SK-N-SH treated with all-trans-retinoic acid at 6 μM for 48 hours (cell line): Measurements from ENCODE around the gene COQ2.

Experiments
- CSDC2 ChIP-seq: fragments of 250-450 bp; sonication (Bioruptor Pico); IDR thresholded peaks from 2 replicates; pipeline ENCODE4 v1.5.0; 2020; ENCODE audit warnings: mild to moderate bottlenecking, moderate library complexity
- GLIS3 ChIP-seq: fragments of 250-450 bp; sonication (Bioruptor Pico); IDR thresholded peaks from 2 replicates; pipeline ENCODE4 v1.5.0; 2020; ENCODE audit warnings: mild to moderate bottlenecking, moderate library complexity
- PPARA ChIP-seq: fragments of 250-450 bp; sonication (Bioruptor Pico); IDR thresholded peaks from 2 replicates; pipeline ENCODE4 v1.5.0; 2020; ENCODE audit warnings: mild to moderate bottlenecking, borderline replicate concordance
- RARB ChIP-seq: fragments of 250-450 bp; sonication (Bioruptor Pico); IDR thresholded peaks from 2 replicates; pipeline ENCODE4 v1.8.0; 2021; ENCODE audit warnings: mild to moderate bottlenecking, moderate library complexity
- SNAI2 ChIP-seq: fragments of 250-450 bp; sonication (Bioruptor Pico); IDR thresholded peaks from 2 replicates; pipeline ENCODE4 v1.5.0; 2020; ENCODE audit warnings: mild to moderate bottlenecking, moderate library complexity
- TCF4 ChIP-seq: fragments of 250-450 bp; sonication (Bioruptor Pico); IDR thresholded peaks from 2 replicates; pipeline ENCODE4 v1.8.0; 2021; ENCODE audit warnings: mild to moderate bottlenecking, moderate library complexity, borderline replicate concordance
- ZFP3 ChIP-seq: fragments of 250-450 bp; sonication (Bioruptor Pico); IDR thresholded peaks from 2 replicates; pipeline ENCODE4 v1.5.0; 2020; ENCODE audit warnings: mild to moderate bottlenecking, moderate library complexity
- ZFP30 ChIP-seq: fragments of 450-650 bp; formaldehyde crosslinking; IDR thresholded peaks from 2 replicates; pipeline ENCODE4 v1.5.0; 2022; ENCODE audit warnings: mild to moderate bottlenecking, moderate library complexity
- ZNF70 ChIP-seq: fragments of 450-650 bp; formaldehyde crosslinking; IDR thresholded peaks from 2 replicates; pipeline ENCODE4 v1.5.0; 2020; ENCODE audit warnings: mild to moderate bottlenecking, moderate library complexity
- ZNF8 ChIP-seq: fragments of 450-650 bp; formaldehyde crosslinking; IDR thresholded peaks from 2 replicates; pipeline ENCODE4 v1.5.0; 2020; ENCODE audit warnings: mild to moderate bottlenecking, moderate library complexity
- TF ChIP-seq, protein P1 (sequence below): fragments of 250-450 bp; sonication (Bioruptor Pico); IDR thresholded peaks from 2 replicates; pipeline ENCODE4 v1.5.1; 2020; ENCODE audit warnings: low read depth, mild to moderate bottlenecking, moderate library complexity
- TF ChIP-seq, protein P2 (sequence below): fragments of 250-450 bp; sonication (Bioruptor Pico); IDR thresholded peaks from 2 replicates; pipeline ENCODE4 v1.5.0; 2020; ENCODE audit warnings: mild to moderate bottlenecking, moderate library complexity

DNA sequence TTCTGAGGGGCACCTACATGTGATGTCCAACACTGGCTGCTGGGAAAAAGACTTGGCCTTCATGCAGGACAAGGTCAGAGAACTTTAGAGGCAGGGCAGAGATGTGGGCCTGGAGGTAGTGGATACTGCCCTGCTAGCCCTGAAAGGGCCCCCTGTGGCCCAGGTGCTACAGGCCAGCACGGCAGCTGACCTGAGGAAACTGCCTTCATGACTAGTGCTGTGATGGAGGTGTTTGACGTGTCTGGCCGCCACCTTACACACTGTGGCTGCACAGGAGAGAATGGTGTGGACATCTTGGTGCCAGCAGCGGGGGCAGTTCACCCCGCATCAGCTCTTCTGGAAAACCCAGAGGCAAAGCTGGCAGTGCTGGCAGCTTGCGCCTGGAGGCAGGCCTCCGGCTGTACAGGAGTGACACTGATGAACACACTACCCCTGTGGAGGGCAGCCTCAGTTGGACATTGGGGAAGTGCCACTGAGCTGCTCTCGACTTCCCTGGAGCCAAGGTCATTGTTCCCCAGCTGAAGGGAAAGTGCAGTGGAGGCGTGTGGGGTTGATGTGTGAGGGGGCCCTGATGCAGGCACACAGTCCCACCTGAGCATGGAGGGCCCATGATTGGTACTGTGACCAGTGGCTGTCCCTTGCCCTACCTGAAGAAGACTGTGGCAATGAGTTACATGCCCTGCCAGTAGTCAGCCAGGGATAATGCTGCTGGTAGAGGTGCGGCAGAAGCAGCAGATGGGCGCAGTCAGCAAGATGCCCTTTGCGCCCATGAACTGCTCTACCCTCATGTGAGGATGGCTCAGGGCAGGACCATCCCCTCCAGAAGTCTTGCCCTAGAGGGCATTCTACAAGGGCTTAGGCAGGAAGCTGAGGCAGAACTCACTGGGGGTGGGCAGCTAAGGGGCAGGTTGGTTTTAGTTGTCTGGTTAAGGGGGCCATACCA lies 36.9 kb downstream of the COQ2 start:
- TF ChIP-seq ZNF70 (CRISPR knock-in tag) (no peak), TCF4 (no peak), CSDC2 (CRISPR knock-in tag) (no peak), PPARA (no peak), ZFP30 (CRISPR knock-in tag) (no peak), SNAI2 (CRISPR knock-in tag) (no peak), GLIS3 (CRISPR knock-in tag) (no peak), RARB (no peak), ZFP3 (no peak), ZNF8 (CRISPR knock-in tag) (no peak)
- TF ChIP-seq, protein P1, sequence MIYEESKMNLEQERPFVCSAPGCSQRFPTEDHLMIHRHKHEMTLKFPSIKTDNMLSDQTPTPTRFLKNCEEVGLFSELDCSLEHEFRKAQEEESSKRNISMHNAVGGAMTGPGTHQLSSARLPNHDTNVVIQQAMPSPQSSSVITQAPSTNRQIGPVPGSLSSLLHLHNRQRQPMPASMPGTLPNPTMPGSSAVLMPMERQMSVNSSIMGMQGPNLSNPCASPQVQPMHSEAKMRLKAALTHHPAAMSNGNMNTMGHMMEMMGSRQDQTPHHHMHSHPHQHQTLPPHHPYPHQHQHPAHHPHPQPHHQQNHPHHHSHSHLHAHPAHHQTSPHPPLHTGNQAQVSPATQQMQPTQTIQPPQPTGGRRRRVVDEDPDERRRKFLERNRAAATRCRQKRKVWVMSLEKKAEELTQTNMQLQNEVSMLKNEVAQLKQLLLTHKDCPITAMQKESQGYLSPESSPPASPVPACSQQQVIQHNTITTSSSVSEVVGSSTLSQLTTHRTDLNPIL (CRISPR knock-in tag): no peak
- TF ChIP-seq, protein P2, sequence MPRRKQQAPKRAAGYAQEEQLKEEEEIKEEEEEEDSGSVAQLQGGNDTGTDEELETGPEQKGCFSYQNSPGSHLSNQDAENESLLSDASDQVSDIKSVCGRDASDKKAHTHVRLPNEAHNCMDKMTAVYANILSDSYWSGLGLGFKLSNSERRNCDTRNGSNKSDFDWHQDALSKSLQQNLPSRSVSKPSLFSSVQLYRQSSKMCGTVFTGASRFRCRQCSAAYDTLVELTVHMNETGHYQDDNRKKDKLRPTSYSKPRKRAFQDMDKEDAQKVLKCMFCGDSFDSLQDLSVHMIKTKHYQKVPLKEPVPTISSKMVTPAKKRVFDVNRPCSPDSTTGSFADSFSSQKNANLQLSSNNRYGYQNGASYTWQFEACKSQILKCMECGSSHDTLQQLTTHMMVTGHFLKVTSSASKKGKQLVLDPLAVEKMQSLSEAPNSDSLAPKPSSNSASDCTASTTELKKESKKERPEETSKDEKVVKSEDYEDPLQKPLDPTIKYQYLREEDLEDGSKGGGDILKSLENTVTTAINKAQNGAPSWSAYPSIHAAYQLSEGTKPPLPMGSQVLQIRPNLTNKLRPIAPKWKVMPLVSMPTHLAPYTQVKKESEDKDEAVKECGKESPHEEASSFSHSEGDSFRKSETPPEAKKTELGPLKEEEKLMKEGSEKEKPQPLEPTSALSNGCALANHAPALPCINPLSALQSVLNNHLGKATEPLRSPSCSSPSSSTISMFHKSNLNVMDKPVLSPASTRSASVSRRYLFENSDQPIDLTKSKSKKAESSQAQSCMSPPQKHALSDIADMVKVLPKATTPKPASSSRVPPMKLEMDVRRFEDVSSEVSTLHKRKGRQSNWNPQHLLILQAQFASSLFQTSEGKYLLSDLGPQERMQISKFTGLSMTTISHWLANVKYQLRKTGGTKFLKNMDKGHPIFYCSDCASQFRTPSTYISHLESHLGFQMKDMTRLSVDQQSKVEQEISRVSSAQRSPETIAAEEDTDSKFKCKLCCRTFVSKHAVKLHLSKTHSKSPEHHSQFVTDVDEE (CRISPR knock-in tag): no peak
